ENCODE data around the gene L3MBTL4. TPM values are rescaled to one million over a fixed set of nuclear protein-coding genes. Genes with fewer than 3 reads are reported as not detected.
A peak's percentile ranks its signal among the peaks of the same experiment; 100 is the strongest.

The L3MBTL4 gene
- total RNA-seq (2014; rRNA removed; shearing (Covaris generic)): not detected in 2 replicates

GRCh38 chr18:6414723-6415417, at the start of gene L3MBTL4:
L3MBTL4 (minus strand) TSS chr18:6414911; CDS start chr18:6311625, 103,286 bp downstream.
- Histone ChIP-seq H3K27ac (no peak within 1 kb of the TSS), H3K9me3 (replicated peaks) (no peaks in the 10 kb centered on the region), H3K4me3 (no peak within 1 kb of the TSS), H3K36me3 (no peaks in the 10 kb centered on the region), H3K27me3 (no peaks in the 10 kb centered on the region), H3K4me1 (no peaks in the 10 kb centered on the region)
- DNase-seq: no peak

- Histone ChIP-seq H3K9me3 (replicated peaks) (no peaks in the 10 kb centered on the region), H3K36me3 (no peaks in the 10 kb centered on the region), H3K27me3 (no peaks in the 10 kb centered on the region), H3K4me3 (no peak overlapping the region), H3K4me1 (no peaks in the 10 kb centered on the region), H3K27ac (no peak overlapping the region)
- no peak for DNase-seq
Observed at GRCh38 chr18:6452194-6452593, 37.5 kb upstream of the L3MBTL4 start.

- no peaks in the 10 kb centered on the region for H3K4me1 ChIP-seq
- H3K27me3 ChIP-seq: no peaks in the 10 kb centered on the region
- H3K9me3 ChIP-seq (replicated peaks): no peaks in the 10 kb centered on the region
- DNase-seq: no peak
- no peak overlapping the region for H3K27ac ChIP-seq
- H3K36me3 ChIP-seq: no peaks in the 10 kb centered on the region
- no peak overlapping the region for H3K4me3 ChIP-seq
Observed at GRCh38 chr18:6449213-6449612, 34.5 kb upstream of the L3MBTL4 start.

- no peaks in the 10 kb centered on the region for H3K36me3 ChIP-seq
- DNase-seq: no peak
- no peaks in the 10 kb centered on the region for H3K27me3 ChIP-seq
- H3K4me3 ChIP-seq: no peak overlapping the region
- no peak overlapping the region for H3K27ac ChIP-seq
- H3K4me1 ChIP-seq: no peaks in the 10 kb centered on the region
- no peaks in the 10 kb centered on the region for H3K9me3 ChIP-seq (replicated peaks)
Observed at GRCh38 chr18:6444466-6445228, 29.9 kb upstream of the L3MBTL4 start.

GRCh38 chr18:6441200-6441599, 26.5 kb upstream of the L3MBTL4 start:
- Histone ChIP-seq H3K27me3 (no peaks in the 10 kb centered on the region), H3K27ac (no peak overlapping the region), H3K9me3 (replicated peaks) (no peaks in the 10 kb centered on the region), H3K36me3 (no peaks in the 10 kb centered on the region), H3K4me1 (no peaks in the 10 kb centered on the region), H3K4me3 (no peak overlapping the region)
- DNase-seq: no peak

- Histone ChIP-seq H3K4me3 (no peak overlapping the region), H3K27ac (no peak overlapping the region), H3K36me3 (no peaks in the 10 kb centered on the region), H3K4me1 (no peaks in the 10 kb centered on the region), H3K27me3 (no peaks in the 10 kb centered on the region), H3K9me3 (replicated peaks) (no peaks in the 10 kb centered on the region)
- DNase-seq: no peak
Observed at GRCh38 chr18:6437937-6438818, 23.5 kb upstream of the L3MBTL4 start.

GRCh38 chr18:6435731-6436130, 21.0 kb upstream of the L3MBTL4 start:
- DNase-seq: no peak
- Histone ChIP-seq H3K4me3 (no peak overlapping the region), H3K4me1 (no peaks in the 10 kb centered on the region), H3K27ac (no peak overlapping the region), H3K36me3 (no peaks in the 10 kb centered on the region), H3K27me3 (no peaks in the 10 kb centered on the region), H3K9me3 (replicated peaks) (no peaks in the 10 kb centered on the region)

GRCh38 chr18:6434987-6435709, 20.4 kb upstream of the L3MBTL4 start:
- Histone ChIP-seq H3K4me3 (no peak overlapping the region), H3K27me3 (no peaks in the 10 kb centered on the region), H3K4me1 (no peaks in the 10 kb centered on the region), H3K9me3 (replicated peaks) (no peaks in the 10 kb centered on the region), H3K27ac (no peak overlapping the region), H3K36me3 (no peaks in the 10 kb centered on the region)
- no peak for DNase-seq

GRCh38 chr18:6434481-6434880, 19.8 kb upstream of the L3MBTL4 start:
- Histone ChIP-seq H3K27me3 (no peaks in the 10 kb centered on the region), H3K4me3 (no peak overlapping the region), H3K36me3 (no peaks in the 10 kb centered on the region), H3K9me3 (replicated peaks) (no peaks in the 10 kb centered on the region), H3K4me1 (no peaks in the 10 kb centered on the region), H3K27ac (no peak overlapping the region)
- no peak for DNase-seq

GRCh38 chr18:6431659-6432318, 17.1 kb upstream of the L3MBTL4 start:
- Histone ChIP-seq H3K4me3 (no peak overlapping the region), H3K9me3 (replicated peaks) (no peaks in the 10 kb centered on the region), H3K27ac (no peak overlapping the region), H3K4me1 (no peaks in the 10 kb centered on the region), H3K27me3 (no peaks in the 10 kb centered on the region), H3K36me3 (no peaks in the 10 kb centered on the region)
- DNase-seq: no peak

- Histone ChIP-seq H3K36me3 (no peaks in the 10 kb centered on the region), H3K9me3 (replicated peaks) (no peaks in the 10 kb centered on the region)
Observed at GRCh38 chr18:6428851-6429395, 14.2 kb upstream of the L3MBTL4 start.

GRCh38 chr18:6427286-6427685, 12.6 kb upstream of the L3MBTL4 start:
- H3K4me3 ChIP-seq: no peak overlapping the region
- no peaks in the 10 kb centered on the region for H3K4me1 ChIP-seq
- H3K36me3 ChIP-seq: no peaks in the 10 kb centered on the region
- H3K9me3 ChIP-seq (replicated peaks): no peaks in the 10 kb centered on the region
- H3K27ac ChIP-seq: no peak overlapping the region
- DNase-seq: peak in 1 of 2 experiments; percentile 1
- no peaks in the 10 kb centered on the region for H3K27me3 ChIP-seq

More at GRCh38 chr18:6428851-6429395, 14.2 kb upstream of the L3MBTL4 start:
- no peak for DNase-seq
- H3K27ac ChIP-seq: no peak overlapping the region
- H3K4me3 ChIP-seq: no peak overlapping the region
- no peaks in the 10 kb centered on the region for H3K27me3 ChIP-seq
- H3K4me1 ChIP-seq: no peaks in the 10 kb centered on the region

- DNase-seq: no peak
- Histone ChIP-seq H3K36me3 (no peaks in the 10 kb centered on the region), H3K4me3 (no peak overlapping the region), H3K4me1 (no peaks in the 10 kb centered on the region), H3K27ac (no peak overlapping the region), H3K9me3 (replicated peaks) (no peaks in the 10 kb centered on the region), H3K27me3 (no peaks in the 10 kb centered on the region)
Observed at GRCh38 chr18:6423289-6423688, 8.6 kb upstream of the L3MBTL4 start.
